GM12878 (cell line): ENCODE measurements around the gene DNAJC15. TPM values are rescaled to one million over a fixed set of nuclear protein-coding genes. Genes with fewer than 3 reads are reported as not detected.
"Not testable (repeated sequence)": the region's sequence is repeated elsewhere in the genome, so short reads cannot be mapped to it uniquely, and the experiment has no call there.

Source experiments
- ATAC-seq: fragments of 200-7000 bp; cut with Tn5 transposase; 3 replicates; pipeline ENCODE4 v1.9.1; 2020; ENCODE audit warnings: mild to moderate bottlenecking, moderate library complexity
- BruUV-seq: library from RNA; stranded (reverse); fragments of 400-500 nt; replicated peaks from 2 replicates; lab custom pipeline; 2021; lab: Mats Ljungman, UMichigan
- CTCF ChIA-PET: fragments of 300-600 bp; sonication (Branson Sonifier 250); formaldehyde crosslinking; extraction: SDS; loops from one replicate; lab custom pipeline; 2021; ENCODE audit warnings: inconsistent platforms; lab: Yijun Ruan, JAX
- POLR2A ChIA-PET: fragments of 350-600 bp; formaldehyde crosslinking; extraction: SDS; loops from one replicate; lab custom pipeline; 2021; ENCODE audit warnings: inconsistent platforms; lab: Charles Lee
- RAD21 ChIA-PET: fragments of 300-600 bp; sonication (Branson Sonifier 250); formaldehyde crosslinking; loops from one replicate; lab custom pipeline; 2023; ENCODE audit warnings: antibody characterized with exemption; ENCODE audit not compliant: unreplicated experiment; lab: Charles Lee
- SMC1A ChIA-PET: fragments of 300-600 bp; sonication (Branson Sonifier 250); formaldehyde crosslinking; loops from one replicate; lab custom pipeline; 2023; ENCODE audit not compliant: unreplicated experiment, uncharacterized antibody; lab: Charles Lee
- DNase-seq: peaks from one replicate; pipeline ENCODE4 v3.0.0-alpha.2; 2011; ENCODE audit warnings: low read depth, low spot score
- FAIRE-seq: peaks from 3 replicates; lab custom pipeline; 2011; peaks lifted over from hg19 to GRCh38; lab: Jason Lieb, UNC
- H2AFZ ChIP-seq: 2 replicates; pipeline ENCODE4 v1.6.0; 2011; ENCODE audit warnings: low read depth, low read length, control low read depth; ENCODE audit not compliant: control insufficient read depth
- H3K27ac ChIP-seq: 2 replicates; pipeline ENCODE4 v1.5.1; 2011; ENCODE audit warnings: control low read depth; ENCODE audit not compliant: control insufficient read depth, insufficient read depth
- H3K27me3 ChIP-seq, 2 experiments: replicated peaks in 1 of 2; 2 replicates each; pipeline versions ENCODE4 v1.6.0 to v1.6.1; 2011; ENCODE audit warnings: low read length in 1 of 2; ENCODE audit not compliant: control insufficient read depth in 2 of 2, insufficient read depth in 2 of 2
- H3K36me3 ChIP-seq, 2 experiments: 2 replicates each; pipeline ENCODE4 v1.5.1; 2011; ENCODE audit warnings: low read length in 1 of 2; ENCODE audit not compliant: control insufficient read depth in 2 of 2, insufficient read depth in 2 of 2
- H3K4me1 ChIP-seq: 2 replicates; pipeline ENCODE4 v1.6.1; 2011; ENCODE audit warnings: mild to moderate bottlenecking, low read length, moderate library complexity, mixed read lengths; ENCODE audit not compliant: control insufficient read depth, insufficient read depth
- H3K4me2 ChIP-seq: 2 replicates; pipeline ENCODE4 v1.6.0; 2011; ENCODE audit warnings: control low read depth; ENCODE audit not compliant: control insufficient read depth, insufficient read depth
- H3K4me3 ChIP-seq: fragments of 200-600 bp; sonication (generic); 2 replicates; pipeline ENCODE4 v1.5.1; 2016
- H3K79me2 ChIP-seq: 2 replicates; pipeline ENCODE4 v1.6.0; 2011; ENCODE audit warnings: low read length; ENCODE audit not compliant: control insufficient read depth, insufficient read depth
- H3K9ac ChIP-seq: 2 replicates; pipeline ENCODE4 v1.8.0; 2011; ENCODE audit warnings: low read length, control low read depth, mixed read lengths; ENCODE audit not compliant: control insufficient read depth, insufficient read depth
- H3K9me3 ChIP-seq: replicated peaks from 3 replicates; pipeline ENCODE4 v1.5.1; 2011; ENCODE audit warnings: mild to moderate bottlenecking, low read length; ENCODE audit not compliant: control insufficient read depth, insufficient read depth
- H4K20me1 ChIP-seq: 2 replicates; pipeline ENCODE4 v1.6.0; 2011; ENCODE audit not compliant: control insufficient read depth, insufficient read depth
- E2F4 ChIP-seq: IDR thresholded peaks from 2 replicates; pipeline ENCODE4 v1.6.1; 2012; ENCODE audit warnings: low read depth, low read length, improper control_type of control experiment
- FOS ChIP-seq: IDR thresholded peaks from 3 replicates; pipeline ENCODE4 v1.6.1; 2011; ENCODE audit warnings: borderline replicate concordance; ENCODE audit not compliant: insufficient read length; ENCODE audit errors: extremely low read depth
- GATAD2B ChIP-seq: fragments of 450-650 bp; conservative IDR thresholded peaks from 2 replicates; pipeline ENCODE4 v1.6.1; 2017; ENCODE audit warnings: low read depth, mild to moderate bottlenecking, moderate library complexity
- HDGF ChIP-seq: fragments of 450-650 bp; IDR thresholded peaks from 2 replicates; pipeline ENCODE4 v1.6.1; 2016; ENCODE audit warnings: antibody characterized with exemption
- NR2F1 ChIP-seq: fragments of 450-650 bp; conservative IDR thresholded peaks from 2 replicates; pipeline ENCODE4 v1.6.1; 2017; ENCODE audit warnings: mild to moderate bottlenecking
- PBX3 ChIP-seq: IDR thresholded peaks from 2 replicates; pipeline ENCODE4 v1.6.1; 2011; ENCODE audit warnings: mild to moderate bottlenecking, low read depth, low read length, moderate library complexity; ENCODE audit not compliant: insufficient replicate concordance
- RAD21 ChIP-seq: IDR thresholded peaks from 2 replicates; pipeline ENCODE4 v1.6.1; 2011; ENCODE audit warnings: mild to moderate bottlenecking, low read depth, low read length, moderate library complexity; ENCODE audit not compliant: insufficient read depth
- RCOR1 ChIP-seq: conservative IDR thresholded peaks from 2 replicates; pipeline ENCODE4 v1.6.1; 2012; ENCODE audit warnings: low read depth, low read length, improper control_type of control experiment
- TCF7 ChIP-seq: IDR thresholded peaks from 2 replicates; pipeline ENCODE4 v1.6.1; 2014; ENCODE audit warnings: antibody characterized with exemption, borderline replicate concordance
- ZBTB33 ChIP-seq: fragments of 450-650 bp; IDR thresholded peaks from 2 replicates; pipeline ENCODE4 v1.6.1; 2017; ENCODE audit warnings: mild to moderate bottlenecking
- WGBS: methylation state at CpG from one replicate; pipeline ENCODE4 v1.1.6; 2016; ENCODE audit warnings: low lambda C conversion rate; ENCODE audit not compliant: insufficient replicate concordance, insufficient coverage; ENCODE audit errors: missing lambda C conversion rate; 5-methylcytosine and 5-hydroxymethylcytosine counted together
- in situ Hi-C: fragments of 300-500 bp; cut with MboI; formaldehyde crosslinking; loops from 9 replicates; pipeline ENCODE4 v1.14.3; 2018; ENCODE audit warnings: mixed read lengths
- intact Hi-C: fragments of 100-400 bp; cut with micrococcal nuclease; formaldehyde crosslinking; loops from one replicate; pipeline ENCODE4 v1.14.2; 2022; ENCODE audit not compliant: unreplicated experiment
- polyA plus RNA-seq, 11 experiments: library from polyadenylated mRNA; depleted of rRNA in 4 of 11; unstranded in 6 of 11; stranded (reverse) in 5 of 11; fragments of >200 nt; fragmentation: Nextera tagmentation in 4 of 11; fragmentation: Illumina TruSeq in 1 of 11; extraction: Ambion mirVana in 4 of 11; extraction: Trizol in 1 of 11; gene quantifications; 1 replicate in 1 of 11; 2 replicates in 10 of 11; pipeline versions ENCODE4 v1.2.1 to v1.2.3, GENCODE V29; 2011 to 2016; ENCODE audit warnings: inconsistent platforms in 2 of 11, missing spikeins in 2 of 11, low read depth in 1 of 11
- total RNA-seq, 4 experiments: library from RNA; depleted of rRNA in 3 of 4; stranded (reverse); fragments of >200 nt in 3 of 4; fragmentation: Illumina TruSeq in 1 of 4; extraction: Trizol in 1 of 4; gene quantifications; 2 replicates each; pipeline versions ENCODE4 v1.2.1 to v1.2.3, GENCODE V29; 2013 to 2021

Gene DNAJC15
- total and polyA plus RNA-seq, 10 of the 15 experiments (the other 5 are each of a cell fraction or from before 2014, with no cell fraction given): 13.1 to 104 (median 54.4) TPM

- TF ChIP-seq GATAD2B (no peak), HDGF (0 out of 2 replicates have a peak, but pooled peaks have one; percentile 77), NR2F1 (0 out of 2 replicates have a peak, but pooled peaks have one; percentile 30)
These were observed 34.9 kb downstream of the DNAJC15 start (continued) for GRCh38 chr13:43058318-43058674.

GRCh38 chr13:43058831-43059230 lies 35.4 kb downstream of the DNAJC15 start:
- SMC1A ChIA-PET: interaction anchor here (1.2 to 6.1 kb wide), 7 partner anchors 9 to 87 kb away, joined by 3 to 48 read pairs (median 7); partner anchors contain the start of genes DNAJC15 and EPSTI1
- H3K79me2 ChIP-seq: peaks cover 42% of the 10 kb centered on the region
- H3K9ac ChIP-seq: no peak overlapping the region
- peaks cover 0 to 2% of the 10 kb centered on the region in 2 experiments; a peak in 2 of 4 replicates for H3K36me3 ChIP-seq
- no TSS peak for BruUV-seq
- ATAC-seq (no peak), FAIRE-seq (no peak), DNase-seq (no peak)
- H3K4me3 ChIP-seq: no peak overlapping the region
- WGBS: 95% methylated on average over 6 of the region's 6 CpGs
- CTCF ChIA-PET: interaction anchor here (1.0 to 2.8 kb wide), 4 partner anchors 18 to 87 kb away, joined by 3 to 8 read pairs (median 6); partner anchors contain the start of gene DNAJC15
- in situ Hi-C loops: no loop called here
- H4K20me1 ChIP-seq: no peaks in the 10 kb centered on the region; the same call in 1 of the 2 replicates
- peaks cover 22% of the 10 kb centered on the region for H3K4me1 ChIP-seq
- no peak overlapping the region for H3K27ac ChIP-seq
- TF ChIP-seq RAD21: no peak
- TF ChIP-seq RCOR1: no peak
- no peak for TF ChIP-seq TCF7
- no peak for TF ChIP-seq ZBTB33
- TF ChIP-seq FOS: no peak
- no peak for TF ChIP-seq E2F4
- TF ChIP-seq PBX3: no peak
- TF ChIP-seq, all 136 proteins: peak for 0
- intact Hi-C loops: no loop called here
- H3K27me3 ChIP-seq: no peaks in the 10 kb centered on the region
- H3K9me3 ChIP-seq: no peaks in the 10 kb centered on the region
- ChIA-PET RAD21 (interaction anchor here (0.6 to 2.3 kb wide), 5 partner anchors 30 to 746 kb away, joined by 3 to 15 read pairs (median 3); partner anchors contain the start of gene EPSTI1), POLR2A (interaction anchor here (0.7 kb wide), 1 partner anchor 18 kb away, joined by 3 read pairs; no protein-coding TSS in a partner anchor)
- H3K4me2 ChIP-seq: no peak overlapping the region
- no peak overlapping the region for H2AFZ ChIP-seq

GRCh38 chr13:43059779-43060178 lies 36.4 kb downstream of the DNAJC15 start:
- H3K27me3 ChIP-seq, FAIRE-seq, H3K9ac ChIP-seq, H2AFZ ChIP-seq, RAD21 ChIA-PET, H3K4me2 ChIP-seq, H4K20me1 ChIP-seq, DNase-seq, ATAC-seq, intact Hi-C loops, H3K27ac ChIP-seq, BruUV-seq, H3K9me3 ChIP-seq, POLR2A ChIA-PET, H3K4me3 ChIP-seq, H3K36me3 ChIP-seq, in situ Hi-C loops: not testable (repeated sequence)
- Histone ChIP-seq H3K79me2 (peaks cover 33% of the 10 kb centered on the region), H3K4me1 (peaks cover 16% of the 10 kb centered on the region)
- ChIA-PET SMC1A (interaction anchor here (1.2 to 6.1 kb wide), 6 partner anchors 10 to 88 kb away, joined by 3 to 48 read pairs (median 7); partner anchors contain the start of genes DNAJC15 and EPSTI1), CTCF (interaction anchor here (0.6 to 1.0 kb wide), 2 partner anchors 88 to 577 kb away, joined by 3 read pairs; no protein-coding TSS in a partner anchor)
- over 99% methylated on average over 7 of the region's 7 CpGs for WGBS
